Lower lobe of right lung (tissue), 2 donors: ENCODE data around the gene UGT2A1. TPM values are rescaled to one million over a fixed set of nuclear protein-coding genes. Genes with fewer than 3 reads are reported as not detected.

Experiments used
- ATAC-seq, 2 donors: fragments of 200-7000 bp; cut with Tn5 transposase; one replicate each; pipeline ENCODE4 v1.9.1; 2020 to 2022; ENCODE audit warnings: mild to moderate bottlenecking in 2 of 2, moderate library complexity in 2 of 2
- DNase-seq: peaks from one replicate; pipeline ENCODE4 v3.0.0-alpha.2; 2020
- H3K27ac ChIP-seq: fragments of 200-600 bp; one replicate; pipeline ENCODE4 v1.8.0; 2022
- H3K27me3 ChIP-seq: fragments of 200-600 bp; one replicate; pipeline ENCODE4 v1.8.0; 2022; ENCODE audit warnings: low read depth
- H3K36me3 ChIP-seq: fragments of 200-600 bp; one replicate; pipeline ENCODE4 v1.8.0; 2022; ENCODE audit warnings: mild to moderate bottlenecking
- H3K4me1 ChIP-seq: fragments of 200-600 bp; one replicate; pipeline ENCODE4 v1.8.0; 2022
- H3K4me3 ChIP-seq: fragments of 200-600 bp; one replicate; pipeline ENCODE4 v1.8.0; 2022; ENCODE audit warnings: mild to moderate bottlenecking
- H3K9me3 ChIP-seq: fragments of 200-600 bp; one replicate; pipeline ENCODE4 v1.8.0; 2022
- intact Hi-C: fragments of 100-400 bp; cut with DNase I; formaldehyde crosslinking; loops from one replicate; pipeline ENCODE4 v1.11.0; 2022
- long read RNA-seq: library from polyadenylated mRNA; unstranded; transcript quantifications from one replicate; pipeline ENCODE4 v2.0.0, GENCODE V29; 2021
- total RNA-seq: library from RNA; stranded (reverse); fragmentation: NEBNext Ultra II Directional; extraction: Animal tissue kit (Norgen Biotek cat#: 25700); gene quantifications from one replicate; pipeline ENCODE4 v1.2.1, GENCODE V29; 2021
- TF ChIP-seq, protein P1 (sequence below): fragments of 200-600 bp; IDR thresholded peaks from one replicate; pipeline ENCODE4 v1.8.0; 2022; ENCODE audit warnings: antibody characterized with exemption, mild to moderate bottlenecking
- donor health status: DM: no; HTN: yes; CAD: no; lungs with severe emphysema.

The UGT2A1 gene
- total RNA-seq, result not detected
- long read RNA-seq, result 0 reads

DNA sequence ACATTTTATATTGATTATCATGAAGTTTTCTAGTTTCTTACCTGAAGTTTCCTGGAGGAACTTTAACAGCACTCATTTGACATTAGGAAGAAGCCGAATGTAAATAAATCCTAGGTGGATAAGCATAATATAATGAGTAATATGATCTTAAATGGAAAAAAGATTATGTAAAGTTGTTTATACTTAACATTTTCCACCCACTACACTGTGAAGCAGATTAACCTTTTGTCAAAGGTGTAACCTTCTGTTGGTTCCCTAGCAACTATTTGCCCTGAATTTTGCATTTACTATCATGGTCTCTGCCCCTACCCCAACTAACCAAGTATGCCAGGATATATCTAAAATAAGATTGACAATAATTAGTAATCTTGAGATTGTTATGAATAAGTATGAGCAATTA is at the start of gene UGT2A1:
Gene UGT2A1 (minus strand): TSS at position 101 of the 400 bp plus-strand sequence. CDS start 5,603 bp downstream, outside the sequence.
- no peaks in the 10 kb centered on the region for H3K4me1 ChIP-seq
- no peak within 1 kb of the TSS for H3K4me3 ChIP-seq
- DNase-seq (no peak), ATAC-seq (no peak)
- H3K9me3 ChIP-seq, result no peaks in the 10 kb centered on the region
- intact Hi-C loops, result no loop called here
- no peak within 1 kb of the TSS for H3K27ac ChIP-seq
- H3K27me3 ChIP-seq, result no peaks in the 10 kb centered on the region
- TF ChIP-seq, protein P1, sequence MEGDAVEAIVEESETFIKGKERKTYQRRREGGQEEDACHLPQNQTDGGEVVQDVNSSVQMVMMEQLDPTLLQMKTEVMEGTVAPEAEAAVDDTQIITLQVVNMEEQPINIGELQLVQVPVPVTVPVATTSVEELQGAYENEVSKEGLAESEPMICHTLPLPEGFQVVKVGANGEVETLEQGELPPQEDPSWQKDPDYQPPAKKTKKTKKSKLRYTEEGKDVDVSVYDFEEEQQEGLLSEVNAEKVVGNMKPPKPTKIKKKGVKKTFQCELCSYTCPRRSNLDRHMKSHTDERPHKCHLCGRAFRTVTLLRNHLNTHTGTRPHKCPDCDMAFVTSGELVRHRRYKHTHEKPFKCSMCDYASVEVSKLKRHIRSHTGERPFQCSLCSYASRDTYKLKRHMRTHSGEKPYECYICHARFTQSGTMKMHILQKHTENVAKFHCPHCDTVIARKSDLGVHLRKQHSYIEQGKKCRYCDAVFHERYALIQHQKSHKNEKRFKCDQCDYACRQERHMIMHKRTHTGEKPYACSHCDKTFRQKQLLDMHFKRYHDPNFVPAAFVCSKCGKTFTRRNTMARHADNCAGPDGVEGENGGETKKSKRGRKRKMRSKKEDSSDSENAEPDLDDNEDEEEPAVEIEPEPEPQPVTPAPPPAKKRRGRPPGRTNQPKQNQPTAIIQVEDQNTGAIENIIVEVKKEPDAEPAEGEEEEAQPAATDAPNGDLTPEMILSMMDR, result no peak
- H3K36me3 ChIP-seq, result no peaks in the 10 kb centered on the region

GRCh38 chr4:69702201-69702600 is 49.2 kb upstream of the UGT2A1 start:
- Histone ChIP-seq H3K36me3 (no peaks in the 10 kb centered on the region), H3K27me3 (no peaks in the 10 kb centered on the region)

DNA sequence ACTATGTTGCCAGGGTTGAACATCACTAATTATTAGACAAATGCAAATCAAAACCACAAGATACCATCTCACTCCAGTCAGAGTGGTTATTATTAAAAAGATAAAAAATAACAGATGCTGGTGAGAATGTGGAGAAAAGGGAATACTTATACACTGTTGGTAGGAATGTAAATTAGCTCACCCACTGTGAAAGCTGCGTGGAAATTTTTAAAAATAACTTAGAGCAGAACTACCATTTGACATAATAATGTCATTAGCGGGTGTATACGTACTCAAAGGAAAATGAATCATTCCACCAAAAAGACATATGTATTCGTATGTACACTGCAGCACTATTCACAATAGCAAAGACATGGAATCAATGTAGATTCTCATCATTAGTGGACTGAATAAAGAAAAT is 48.6 kb upstream of the UGT2A1 start:
- Histone ChIP-seq H3K27me3 (no peaks in the 10 kb centered on the region), H3K4me3 (no peak overlapping the region), H3K36me3 (no peaks in the 10 kb centered on the region), H3K4me1 (no peaks in the 10 kb centered on the region), H3K9me3 (no peaks in the 10 kb centered on the region), H3K27ac (no peak overlapping the region)
- no peak for DNase-seq
- TF ChIP-seq, protein P1, result no peak
- intact Hi-C loops, result no loop called here
- no peak for ATAC-seq

More at GRCh38 chr4:69702201-69702600, 49.2 kb upstream of the UGT2A1 start:
- no peak overlapping the region for H3K27ac ChIP-seq
- ATAC-seq (no peak), DNase-seq (no peak)
- TF ChIP-seq, protein P1, result no peak
- intact Hi-C loops, result no loop called here
- H3K9me3 ChIP-seq, result no peaks in the 10 kb centered on the region
- no peaks in the 10 kb centered on the region for H3K4me1 ChIP-seq
- H3K4me3 ChIP-seq, result no peak overlapping the region

DNA sequence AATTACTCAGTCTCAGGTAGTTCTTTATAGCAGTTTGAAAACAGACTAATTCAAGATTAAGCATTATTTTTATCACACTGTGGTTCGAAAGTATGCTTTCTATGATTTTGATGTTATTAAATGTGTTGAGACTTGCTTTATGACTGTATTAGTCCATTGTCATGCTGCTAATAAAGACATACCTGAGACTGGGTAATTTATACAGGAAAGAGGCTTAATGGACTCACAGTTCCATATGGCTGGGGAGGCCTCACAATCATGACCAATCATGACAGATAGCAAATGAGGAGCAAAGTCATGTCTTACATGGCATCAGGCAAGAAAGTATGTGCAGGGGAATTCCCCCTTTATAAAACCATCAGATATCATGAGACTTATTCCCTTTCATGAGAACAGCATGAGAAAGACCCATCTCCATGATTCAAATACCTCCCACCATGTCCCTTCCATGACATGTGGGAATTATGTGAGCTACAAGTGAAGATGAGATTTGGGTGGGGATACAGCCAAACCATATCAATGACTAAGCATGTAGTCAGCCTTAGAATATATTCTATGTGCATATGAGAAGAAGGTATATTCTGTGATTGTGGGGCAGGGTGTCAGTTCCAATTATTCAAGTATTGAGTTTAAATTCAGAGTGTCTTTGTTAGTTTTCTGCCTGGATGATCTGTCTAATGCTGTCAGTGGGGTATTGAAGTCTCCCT is 44.6 kb upstream of the UGT2A1 start:
- TF ChIP-seq, protein P1, result no peak
- Histone ChIP-seq H3K36me3 (no peaks in the 10 kb centered on the region), H3K4me1 (no peaks in the 10 kb centered on the region), H3K4me3 (no peak overlapping the region), H3K27me3 (no peaks in the 10 kb centered on the region), H3K9me3 (no peaks in the 10 kb centered on the region), H3K27ac (no peak overlapping the region)
- ATAC-seq, result no peak
- intact Hi-C loops, result no loop called here
- no peak for DNase-seq

GRCh38 chr4:69689599-69689998 is 36.6 kb upstream of the UGT2A1 start:
- TF ChIP-seq, protein P1, result peak; percentile 52
- Histone ChIP-seq H3K4me1 (no peaks in the 10 kb centered on the region), H3K27ac (no peak overlapping the region), H3K4me3 (no peak overlapping the region), H3K9me3 (no peaks in the 10 kb centered on the region), H3K36me3 (no peaks in the 10 kb centered on the region), H3K27me3 (no peaks in the 10 kb centered on the region)
- ATAC-seq (peak; percentile 47 to 64), DNase-seq (no peak)
- intact Hi-C loops, result loop anchor here (5.0 kb wide), 1 partner anchor 188 kb away; no protein-coding TSS in a partner anchor
